Esophagus muscularis mucosa (tissue), 3 donors: Measurements from ENCODE around the gene TM7SF2.

ENCODE experiments used
- CTCF ChIP-seq, 3 experiments: fragments of 200-600 bp in 2 of 3; fragments of 450-650 bp in 1 of 3; sonication (generic) in 2 of 3; IDR thresholded peaks; one replicate each; pipeline ENCODE4 v1.5.1; 2017 to 2019; ENCODE audit warnings: antibody characterized with exemption in 3 of 3, mild to moderate bottlenecking in 2 of 3, moderate library complexity in 1 of 3
- POLR2A ChIP-seq: fragments of 450-650 bp; IDR thresholded peaks from one replicate; pipeline ENCODE4 v1.6.1; 2017; ENCODE audit warnings: antibody characterized with exemption, moderate library complexity, mild to moderate bottlenecking, low read depth

- TF ChIP-seq CTCF (IDR thresholded peaks at IDR 0.05) (no peak), POLR2A (no peak)
Observed at GRCh38 chr11:65064847-65065240, 46.8 kb upstream of the TM7SF2 start.
